Tibial artery (tissue), 4 donors: ENCODE results near the gene PSTPIP1.

ENCODE experiments used
- DNase-seq, 2 donors: peaks; one replicate each; pipeline ENCODE4 v3.0.0-alpha.2; 2019
- H3K27ac ChIP-seq, 2 donors: fragments of 200-600 bp; sonication (generic) in 1 of 2; 1 replicate in 1 of 2; 2 replicates in 1 of 2; pipeline ENCODE4 v1.5.1; 2018 to 2019; ENCODE audit warnings: mild to moderate bottlenecking in 1 of 2
- H3K27me3 ChIP-seq, 2 donors: fragments of 200-600 bp; sonication (generic) in 1 of 2; one replicate each; pipeline versions ENCODE4 v1.5.1 to v1.6.0; 2016 to 2019
- H3K36me3 ChIP-seq, 3 donors: fragments of 200-600 bp; sonication (generic) in 2 of 3; one replicate each; pipeline ENCODE4 v1.5.1; 2016 to 2019; ENCODE audit warnings: mild to moderate bottlenecking in 2 of 3
- H3K4me1 ChIP-seq, 4 donors: fragments of 200-600 bp; sonication (generic) in 2 of 4; 1 replicate in 3 of 4; 2 replicates in 1 of 4; pipeline ENCODE4 v1.5.1; 2016 to 2019
- H3K4me3 ChIP-seq, 2 donors: fragments of 200-600 bp; sonication (generic) in 1 of 2; 1 replicate in 1 of 2; 2 replicates in 1 of 2; pipeline ENCODE4 v1.5.1; 2018 to 2019; ENCODE audit warnings: mild to moderate bottlenecking in 2 of 2
- H3K9me3 ChIP-seq, 3 donors: fragments of 200-600 bp; sonication (generic) in 1 of 3; one replicate each; pipeline ENCODE4 v1.5.1; 2016 to 2019
- CTCF ChIP-seq, 2 experiments: fragments of 200-600 bp in 1 of 2; fragments of 450-650 bp in 1 of 2; IDR thresholded peaks; one replicate each; pipeline ENCODE4 v1.5.1; 2017 to 2019; ENCODE audit warnings: antibody characterized with exemption in 2 of 2, mild to moderate bottlenecking in 1 of 2, moderate library complexity in 1 of 2
- intact Hi-C: fragments of 100-400 bp; cut with DNase I; formaldehyde crosslinking; loops from one replicate; pipeline ENCODE4 v1.15.0; 2023; ENCODE audit warnings: low total_unique reads

The PSTPIP1 gene

GRCh38 chr15:77030048-77030927 is 35.4 kb downstream of the PSTPIP1 start:
- DNase-seq, result peak in 1 of 2 donors; percentile 48
- no peak for TF ChIP-seq CTCF (IDR thresholded peaks at IDR 0.05)
- H3K36me3 ChIP-seq, result no peaks in the 10 kb centered on the region
- no peak overlapping the region for H3K4me3 ChIP-seq
- no peaks in the 10 kb centered on the region for H3K9me3 ChIP-seq
- peaks cover 0 to 25% of the 10 kb centered on the region in 2 donors for H3K27me3 ChIP-seq
- intact Hi-C loops, result no loop called here
- peaks cover 0 to 14% (median 6%) of the 10 kb centered on the region in 4 donors for H3K4me1 ChIP-seq
- no peak overlapping the region for H3K27ac ChIP-seq

DNA sequence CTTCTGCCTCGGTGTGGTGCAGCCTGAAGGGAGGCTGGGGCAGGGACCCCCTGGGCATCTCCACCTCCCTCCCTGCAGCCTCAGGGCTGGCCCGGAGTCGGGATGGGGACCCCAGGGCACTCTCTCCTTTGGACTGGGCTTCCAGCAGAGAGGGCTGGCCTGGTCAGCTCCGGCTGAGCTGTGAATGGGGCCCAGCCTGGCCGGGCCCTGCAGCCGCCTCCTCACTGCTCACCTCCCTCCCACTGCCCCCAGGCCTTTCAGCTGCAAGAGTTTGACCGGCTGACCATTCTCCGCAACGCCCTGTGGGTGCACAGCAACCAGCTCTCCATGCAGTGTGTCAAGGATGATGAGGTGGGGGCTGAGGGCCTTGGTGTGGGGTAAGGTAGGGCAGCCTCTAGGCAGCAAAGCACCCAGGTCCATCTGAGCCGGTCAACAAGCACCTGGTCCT is 36.0 kb downstream of the PSTPIP1 start:
- no peak overlapping the region for H3K27ac ChIP-seq
- peaks cover 0 to 25% of the 10 kb centered on the region in 2 donors for H3K27me3 ChIP-seq
- intact Hi-C loops, result no loop called here
- peak in 1 of 2 donors; percentile 60 for DNase-seq
- TF ChIP-seq CTCF (IDR thresholded peaks at IDR 0.05), result no peak
- no peaks in the 10 kb centered on the region for H3K9me3 ChIP-seq
- no peaks in the 10 kb centered on the region for H3K36me3 ChIP-seq
- H3K4me1 ChIP-seq, result peaks cover 0 to 15% (median 6%) of the 10 kb centered on the region in 4 donors
- no peak overlapping the region for H3K4me3 ChIP-seq

DNA sequence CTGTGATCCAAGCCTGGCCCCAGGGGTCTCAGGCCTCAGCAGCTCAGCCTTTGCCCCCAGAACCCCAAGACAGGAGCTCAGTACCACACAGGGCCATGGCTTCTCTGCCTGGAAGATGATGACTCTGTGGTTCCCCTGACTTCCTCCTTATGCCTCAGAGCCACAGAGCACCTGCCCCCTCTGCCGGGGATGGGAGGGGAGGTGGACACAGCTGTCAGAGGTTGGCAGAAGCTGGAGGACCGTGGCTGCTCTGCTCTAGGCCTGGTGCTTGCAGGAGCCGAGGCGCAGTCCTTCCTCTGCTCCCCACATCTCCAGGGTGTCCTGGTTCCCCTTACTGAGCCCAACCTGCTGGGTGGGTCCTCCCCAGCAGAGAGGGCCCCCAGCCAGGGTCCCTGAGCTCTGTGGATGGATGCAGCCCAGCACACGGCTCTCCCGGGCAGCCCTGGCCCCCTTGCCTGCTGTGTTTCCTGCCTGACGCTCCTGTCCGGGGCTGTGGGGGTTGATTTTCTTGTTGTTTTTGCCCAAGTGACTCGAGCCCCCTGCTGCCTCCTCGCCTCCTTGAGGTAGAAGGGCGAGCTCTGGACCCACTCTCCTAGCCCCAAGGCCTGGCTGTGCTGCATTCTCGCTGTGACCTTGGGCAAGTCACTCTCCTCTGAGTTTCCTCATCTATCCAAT is 36.6 kb downstream of the PSTPIP1 start:
- H3K9me3 ChIP-seq, result no peaks in the 10 kb centered on the region
- H3K36me3 ChIP-seq, result peaks cover 0 to 2% (median 0%) of the 10 kb centered on the region in 3 donors
- DNase-seq, result peak in 1 of 2 donors; percentile 51
- TF ChIP-seq CTCF (IDR thresholded peaks at IDR 0.05), result no peak
- intact Hi-C loops, result no loop called here
- H3K4me3 ChIP-seq, result no peak overlapping the region
- H3K27ac ChIP-seq, result no peak overlapping the region
- H3K27me3 ChIP-seq, result peaks cover 0 to 25% of the 10 kb centered on the region in 2 donors
- H3K4me1 ChIP-seq, result peaks cover 0 to 15% (median 6%) of the 10 kb centered on the region in 4 donors

DNA sequence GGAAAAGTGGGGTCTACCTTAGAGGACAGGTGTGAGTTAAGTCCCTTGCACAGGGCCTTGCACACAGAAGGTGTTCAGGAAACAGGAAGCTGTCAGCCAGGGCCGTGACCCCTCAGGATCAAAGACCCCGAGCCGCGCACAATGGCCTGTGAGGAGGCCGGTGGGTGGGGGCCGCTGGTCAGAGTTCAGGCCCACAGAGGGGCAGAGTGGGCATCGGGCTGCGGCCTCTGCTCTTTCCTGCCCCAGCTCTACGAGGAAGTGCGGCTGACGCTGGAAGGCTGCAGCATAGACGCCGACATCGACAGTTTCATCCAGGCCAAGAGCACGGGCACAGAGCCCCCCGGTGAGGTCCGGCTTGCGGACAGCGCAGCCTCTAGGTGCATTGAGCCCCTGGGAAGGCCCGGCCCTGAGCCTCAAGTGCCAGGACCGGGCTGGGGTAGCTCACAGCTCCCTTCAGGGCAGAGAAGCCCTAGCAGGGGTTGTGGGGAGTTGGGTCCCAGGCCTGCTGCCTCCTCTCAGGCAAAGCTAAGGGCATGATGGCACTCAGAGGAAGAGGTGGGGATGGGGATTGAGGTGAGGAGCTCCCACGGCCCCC is 37.2 kb downstream of the PSTPIP1 start:
- no peaks in the 10 kb centered on the region for H3K9me3 ChIP-seq
- DNase-seq, result peak in 1 of 2 donors; percentile 61
- H3K4me1 ChIP-seq, result peaks cover 0 to 15% (median 6%) of the 10 kb centered on the region in 4 donors
- H3K27ac ChIP-seq, result no peak overlapping the region
- H3K4me3 ChIP-seq, result no peak overlapping the region
- H3K36me3 ChIP-seq, result peaks cover 0 to 8% (median 4%) of the 10 kb centered on the region in 3 donors
- no peak for TF ChIP-seq CTCF (IDR thresholded peaks at IDR 0.05)
- intact Hi-C loops, result no loop called here
- peaks cover 0 to 25% of the 10 kb centered on the region in 2 donors for H3K27me3 ChIP-seq

DNA sequence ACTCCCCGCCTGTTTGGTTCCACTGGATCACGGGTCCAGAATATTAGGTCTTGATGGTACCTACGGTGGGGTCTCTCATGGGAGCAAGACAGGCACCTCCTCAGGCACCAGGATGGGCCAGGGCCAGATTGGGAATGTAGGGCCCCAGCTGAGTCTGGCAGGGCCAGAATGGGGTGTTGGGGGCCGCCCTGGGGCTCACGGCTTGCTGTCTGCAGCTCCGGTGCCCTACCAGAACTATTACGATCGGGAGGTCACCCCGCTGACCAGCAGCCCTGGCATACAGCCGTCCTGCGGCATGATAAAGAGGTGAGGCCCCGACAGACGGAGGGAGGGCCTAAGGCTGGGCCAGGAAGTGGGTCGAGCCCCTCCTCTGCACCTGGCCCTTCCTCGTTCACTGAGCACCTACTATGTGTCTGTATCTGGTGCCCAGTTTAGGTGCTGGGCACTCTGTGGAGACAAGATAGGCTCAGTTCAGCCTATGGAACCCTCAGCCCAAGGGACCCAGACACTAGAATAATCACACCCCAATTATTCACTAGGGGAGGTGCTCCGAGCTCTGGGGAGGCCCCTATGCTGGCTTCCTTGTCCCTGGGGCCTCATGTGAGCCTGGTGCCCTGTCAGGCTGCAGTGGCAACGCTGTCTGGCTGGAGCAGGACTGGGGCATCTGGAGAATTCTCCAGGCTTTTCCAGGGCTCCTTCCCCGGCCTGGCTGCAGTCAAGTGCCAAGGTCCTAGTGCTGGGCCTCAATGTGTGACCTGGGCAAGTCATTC is 37.9 kb downstream of the PSTPIP1 start:
- Histone ChIP-seq H3K9me3 (no peaks in the 10 kb centered on the region), H3K36me3 (peaks cover 0 to 11% (median 11%) of the 10 kb centered on the region in 3 donors), H3K27me3 (peaks cover 0 to 25% of the 10 kb centered on the region in 2 donors), H3K4me3 (no peak overlapping the region), H3K27ac (no peak overlapping the region), H3K4me1 (peaks cover 0 to 15% (median 6%) of the 10 kb centered on the region in 4 donors)
- TF ChIP-seq CTCF (IDR thresholded peaks at IDR 0.05), result no peak
- DNase-seq, result no peak
- intact Hi-C loops, result no loop called here
